Inflammatory macrophage treated with lipopolysaccharide for 4 hours (primary cell): ENCODE results near the gene TGM1.

ENCODE experiments used
- DNase-seq: peaks from one replicate; pipeline ENCODE4 v3.0.0-alpha.2; 2020

The TGM1 gene

DNA sequence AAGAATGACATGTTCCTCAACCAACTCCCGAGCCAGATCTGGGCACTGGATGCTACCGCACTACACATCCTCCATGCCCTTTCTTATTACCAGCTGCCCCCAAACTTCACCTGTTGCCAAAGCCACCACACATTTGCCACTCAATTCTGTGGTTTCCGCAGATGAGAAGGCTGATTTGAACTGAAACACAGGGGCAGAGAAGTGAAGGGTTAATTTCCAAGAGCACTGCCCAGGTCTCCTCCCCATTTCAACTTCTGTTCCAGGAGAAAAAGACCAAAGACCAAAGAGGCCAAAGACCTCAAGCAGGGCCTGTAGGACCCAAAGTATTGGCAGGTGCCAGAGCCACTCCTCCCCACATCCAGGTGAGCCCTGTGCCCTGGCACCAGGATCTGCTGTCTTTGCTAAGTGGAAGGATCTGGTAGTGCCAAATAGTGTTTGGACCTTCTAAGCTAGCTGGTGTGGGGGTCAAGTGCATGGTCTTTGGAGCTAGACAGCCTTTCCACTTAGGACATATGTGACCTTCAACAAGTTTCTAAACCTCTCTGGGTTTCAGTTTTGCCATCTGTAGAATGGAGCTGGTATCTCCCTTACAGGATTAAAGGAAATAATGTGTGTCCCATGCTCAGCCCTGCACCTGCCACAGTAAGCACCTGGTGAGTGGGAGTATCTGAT, 28.6 kb upstream of the TGM1 start:
- no peak for DNase-seq

DNA sequence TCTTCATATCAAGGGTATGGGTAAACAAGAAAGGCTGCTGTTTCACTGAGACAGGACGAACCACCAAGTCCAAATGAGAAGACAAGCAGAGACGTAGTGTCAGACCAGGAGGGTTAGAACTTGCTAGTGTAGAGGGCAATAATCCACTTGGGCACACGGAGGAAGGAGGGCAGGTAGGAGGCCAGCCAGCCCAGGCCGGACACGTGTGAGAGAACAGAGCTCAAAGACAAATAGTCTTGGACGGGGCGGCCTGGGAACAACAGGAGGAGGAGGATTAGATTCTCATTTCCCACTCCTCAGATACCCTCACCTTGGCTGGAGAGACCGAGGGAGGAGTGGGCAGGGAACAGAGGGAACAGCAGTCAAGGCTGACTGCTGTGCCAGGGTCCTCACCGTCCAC, 27.8 kb upstream of the TGM1 start:
- DNase-seq, result no peak

DNA sequence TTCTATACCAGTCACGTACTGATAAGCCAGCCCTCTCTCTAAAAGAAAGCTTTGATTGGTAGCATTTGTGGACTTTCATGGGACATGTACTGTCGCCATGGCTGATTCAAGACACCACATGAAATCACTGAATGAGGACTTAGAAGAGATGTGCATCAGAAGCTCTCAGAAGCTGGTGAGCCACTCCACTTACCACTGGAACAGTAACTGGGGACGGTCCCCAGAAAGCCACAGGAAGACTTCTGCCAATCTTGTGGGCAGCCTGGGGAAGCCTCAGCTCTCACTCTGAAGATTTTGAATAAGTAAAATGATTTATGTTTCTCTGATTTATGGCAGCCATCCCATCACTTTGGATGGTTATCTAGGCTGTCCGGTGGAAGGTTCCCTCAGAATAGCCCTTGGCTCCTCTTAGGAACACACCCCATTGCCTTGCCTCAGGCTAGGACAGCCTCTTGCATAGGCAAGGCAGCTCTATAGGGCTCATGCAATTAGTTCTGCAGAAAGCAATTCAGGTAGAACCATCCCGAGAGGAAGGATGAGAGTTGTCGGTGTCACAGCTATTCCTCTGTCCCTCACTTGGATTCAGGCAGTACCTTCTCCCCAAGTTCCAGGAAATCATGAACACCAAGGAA, 26.8 kb upstream of the TGM1 start:
- DNase-seq, result no peak

DNA sequence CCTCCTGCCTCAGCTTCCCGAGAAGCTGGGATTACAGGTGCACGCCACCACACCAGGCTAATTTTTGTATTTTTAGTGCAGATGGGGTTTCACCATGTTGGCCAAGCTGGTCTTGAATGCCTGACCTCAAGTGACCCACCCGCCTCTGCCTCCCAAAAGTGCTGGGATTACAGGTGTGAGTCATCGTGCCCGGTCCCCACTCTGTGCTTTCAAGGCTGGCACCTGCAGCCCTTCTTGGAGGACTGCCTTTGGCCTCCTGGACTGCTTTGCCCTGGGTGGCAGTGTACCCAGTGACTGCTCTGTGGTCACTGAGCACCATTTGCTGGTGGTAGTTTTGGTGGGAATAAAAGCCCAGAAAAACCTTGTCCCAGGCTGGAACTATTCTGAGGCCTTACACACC, 24.0 kb upstream of the TGM1 start:
- no peak for DNase-seq

DNA sequence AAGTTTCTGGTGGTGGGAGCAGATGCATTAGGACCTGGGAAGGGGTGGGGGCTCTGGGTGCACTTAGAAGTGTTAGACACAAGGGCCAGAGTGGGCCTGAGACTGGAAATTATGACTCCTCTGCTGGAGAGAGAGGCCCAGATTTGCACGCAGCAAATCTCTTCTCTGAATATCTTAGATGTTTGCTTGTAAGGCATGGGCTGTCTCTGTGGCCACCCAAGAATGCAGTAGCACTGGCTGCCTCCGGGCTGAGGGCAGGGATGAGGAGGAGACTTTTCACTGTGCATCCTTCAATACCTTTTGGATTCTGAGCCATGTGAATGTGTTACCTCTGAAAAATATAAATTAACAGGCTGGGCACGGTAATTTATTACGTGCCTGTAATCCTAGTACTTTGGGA, 22.4 kb upstream of the TGM1 start:
- no peak for DNase-seq

DNA sequence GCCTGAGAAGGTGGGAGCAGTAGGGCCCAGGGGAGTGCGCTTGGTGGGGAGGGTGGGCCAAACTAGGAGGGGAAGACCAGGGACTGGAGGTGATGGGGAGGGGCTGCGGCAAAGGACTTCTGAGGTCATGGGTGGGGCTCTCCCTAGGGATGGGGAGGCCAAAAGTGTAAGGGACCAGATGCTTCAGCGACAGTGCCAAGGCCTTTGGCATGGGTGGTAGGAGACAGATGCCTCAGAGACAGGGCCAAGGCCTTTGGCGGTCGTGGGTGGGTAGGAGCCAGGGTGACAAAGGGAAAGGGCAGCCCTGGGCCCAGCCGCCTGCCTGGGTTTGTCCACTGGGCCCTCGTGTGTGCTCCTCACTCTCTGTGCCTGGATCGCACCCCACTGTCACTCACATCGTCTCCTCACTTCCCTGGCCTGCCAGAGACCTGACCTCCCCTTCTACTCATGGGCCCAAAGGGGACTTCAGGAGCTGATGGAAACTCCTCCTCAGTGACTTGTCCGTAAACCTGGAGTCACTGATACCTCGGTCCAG, 21.6 kb upstream of the TGM1 start:
- no peak for DNase-seq

DNA sequence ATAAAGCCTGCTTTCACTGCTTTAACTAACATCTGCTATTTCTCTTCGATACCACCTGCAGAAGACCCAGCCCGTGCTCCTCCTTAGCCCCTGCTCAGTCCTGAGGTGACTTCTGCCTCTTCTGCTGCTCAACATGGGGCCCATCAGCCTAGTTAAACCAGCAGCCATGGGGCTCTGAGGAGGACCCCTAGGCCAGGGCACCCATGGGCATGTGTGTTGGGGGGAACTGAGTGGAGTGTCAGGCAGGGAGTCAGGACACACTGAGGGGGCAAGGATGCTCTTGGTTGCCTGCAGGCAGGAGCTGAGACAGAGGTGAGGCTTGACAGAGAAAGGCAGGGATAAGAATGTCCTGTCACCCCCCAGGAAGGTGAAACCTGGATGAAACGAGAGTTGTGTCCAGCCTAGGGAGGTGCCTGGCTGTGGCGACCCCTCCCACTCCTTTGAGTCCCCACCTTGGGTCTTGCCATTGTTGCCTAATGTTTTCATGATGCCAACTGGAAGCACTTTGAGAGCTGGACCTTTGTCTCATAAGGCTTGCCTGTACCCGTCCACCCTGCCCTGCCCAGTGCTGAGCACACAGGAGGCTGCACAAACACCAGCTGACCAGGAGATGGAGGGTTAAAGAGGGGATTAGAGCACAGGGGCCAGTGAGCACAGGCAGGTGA, 21.0 kb upstream of the TGM1 start:
- DNase-seq, result no peak

DNA sequence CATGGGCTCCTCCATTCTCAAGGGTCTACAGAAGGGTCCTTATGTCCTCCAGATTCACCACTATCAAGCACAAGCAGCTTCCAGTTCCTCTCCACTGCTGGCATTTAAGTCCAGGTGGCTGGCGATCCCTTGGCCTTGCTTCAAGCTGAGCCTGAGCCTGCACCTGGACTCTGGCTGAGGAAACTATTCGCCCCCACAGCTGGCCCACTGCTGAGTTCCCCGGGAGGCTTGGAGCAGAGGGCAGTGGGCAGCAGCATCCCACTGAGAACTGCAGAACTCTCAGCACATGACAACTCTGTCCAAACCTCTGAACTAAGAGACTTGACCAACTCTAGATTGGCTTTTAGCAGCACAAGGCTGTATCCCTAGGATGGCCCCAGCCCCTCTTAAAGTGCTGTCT, 19.8 kb upstream of the TGM1 start:
- DNase-seq, result no peak

DNA sequence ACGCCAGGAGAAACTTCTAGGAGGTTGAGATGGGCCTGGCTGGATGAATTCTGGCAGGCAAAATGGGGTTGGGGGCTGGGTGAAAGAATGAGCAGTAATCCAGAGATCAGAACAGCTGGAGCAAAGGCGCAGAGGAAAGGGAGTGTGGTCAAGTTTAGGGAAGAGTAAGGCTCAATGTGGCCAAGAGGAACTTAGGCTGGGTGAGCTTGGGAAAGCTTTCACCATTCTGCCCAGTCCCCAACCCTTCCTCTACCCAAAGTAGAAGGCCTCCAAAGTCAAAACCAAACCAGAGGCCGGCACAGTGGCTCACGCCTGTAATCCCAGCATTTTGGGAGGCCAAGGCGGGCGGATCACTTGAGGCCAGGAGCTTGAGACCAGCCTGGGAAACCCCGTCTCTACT, 18.7 kb upstream of the TGM1 start:
- DNase-seq, result peak; percentile 45

DNA sequence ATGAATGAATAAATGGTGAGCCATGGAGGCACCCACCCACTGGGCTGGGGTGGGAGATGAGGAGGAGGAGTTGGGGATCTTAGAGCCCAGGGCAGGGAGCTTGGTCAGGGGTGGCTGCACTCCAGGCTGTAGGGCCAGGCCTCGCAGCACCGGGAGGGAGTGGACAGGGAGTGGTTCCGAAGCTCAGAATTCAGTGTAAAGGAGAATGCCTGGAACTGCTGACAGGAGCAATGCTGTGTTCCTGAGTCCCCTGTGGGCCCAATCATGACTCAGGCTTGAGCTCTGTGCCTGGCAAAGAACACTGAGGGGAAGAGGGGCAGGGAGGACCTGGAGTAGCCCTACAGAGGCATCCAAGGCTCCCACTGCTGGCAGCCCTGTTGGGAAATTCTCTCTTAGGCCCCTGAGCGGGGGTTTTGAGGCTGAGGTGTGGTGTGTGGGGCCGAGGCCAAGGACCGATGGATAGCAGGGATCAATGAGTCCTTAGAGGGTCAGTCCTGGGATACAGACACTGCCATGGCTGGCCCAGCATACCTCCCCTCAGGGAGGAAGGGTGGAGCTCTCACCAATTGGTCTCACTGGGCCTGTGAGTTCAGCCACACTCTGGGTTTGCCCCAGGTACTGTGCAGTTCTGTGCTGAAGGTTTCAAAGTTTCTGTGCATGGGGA, 18.0 kb upstream of the TGM1 start:
- no peak for DNase-seq

DNA sequence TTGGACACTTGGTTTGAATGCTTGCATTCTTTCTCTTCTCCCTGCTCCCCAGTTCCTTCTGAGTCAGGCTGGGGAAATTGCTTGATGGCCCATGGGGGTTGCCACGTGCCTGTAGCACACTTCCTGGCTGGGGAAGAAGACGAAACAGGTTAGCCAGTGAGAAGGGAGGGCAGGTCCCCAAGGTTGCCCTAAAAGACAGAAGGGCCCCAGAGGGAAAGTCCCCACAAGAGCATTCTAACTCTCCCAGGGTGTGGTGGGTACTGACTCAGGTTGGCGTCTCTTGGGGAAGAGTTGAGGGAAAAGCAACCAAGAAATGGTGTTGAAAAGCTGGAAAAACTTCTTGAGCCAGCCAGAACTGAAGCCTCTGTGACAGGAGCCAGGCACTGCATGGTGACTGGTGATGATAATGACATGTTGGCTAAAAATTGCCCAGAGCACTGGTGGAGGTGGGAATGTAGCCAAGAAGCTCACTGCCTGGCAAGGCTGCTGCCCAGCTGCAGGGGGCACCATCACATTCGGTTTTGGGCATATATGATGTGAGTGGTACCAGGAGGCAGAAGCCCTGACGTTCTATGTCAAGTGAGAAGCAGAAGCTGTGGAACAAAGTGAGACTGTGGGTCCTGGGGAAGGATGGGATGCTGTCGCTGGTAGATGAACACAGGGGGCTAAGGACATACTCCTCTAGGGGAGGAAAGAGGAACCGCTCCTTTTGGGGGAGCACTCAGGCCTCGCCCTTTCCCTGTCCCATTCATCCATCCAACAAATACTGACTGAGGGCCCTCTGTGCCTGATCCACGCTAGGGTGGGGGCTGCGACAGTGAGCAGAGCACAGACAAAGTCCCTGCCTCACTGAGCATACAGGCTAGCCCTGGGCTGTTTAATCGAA, 16.6 kb upstream of the TGM1 start:
- DNase-seq, result peak; percentile 83

DNA sequence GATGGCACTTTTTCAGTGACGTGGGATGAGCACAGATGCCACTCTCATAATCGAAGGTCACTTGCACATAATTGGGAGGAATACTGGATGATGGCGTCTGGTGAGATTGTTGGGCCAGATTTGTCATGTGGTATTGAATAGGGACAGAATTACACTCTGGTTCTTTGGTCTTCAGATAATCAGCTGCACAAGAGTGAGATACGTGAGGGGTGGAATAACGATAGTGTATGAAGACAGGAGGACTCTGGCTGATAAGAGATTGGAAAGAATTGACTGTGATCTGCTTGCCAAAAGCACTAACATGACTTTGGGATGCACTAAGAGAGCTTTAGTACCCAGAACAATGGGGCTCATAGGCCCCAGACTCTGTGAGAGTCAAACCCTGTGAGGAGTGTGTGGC, 15.4 kb upstream of the TGM1 start:
- DNase-seq, result no peak

DNA sequence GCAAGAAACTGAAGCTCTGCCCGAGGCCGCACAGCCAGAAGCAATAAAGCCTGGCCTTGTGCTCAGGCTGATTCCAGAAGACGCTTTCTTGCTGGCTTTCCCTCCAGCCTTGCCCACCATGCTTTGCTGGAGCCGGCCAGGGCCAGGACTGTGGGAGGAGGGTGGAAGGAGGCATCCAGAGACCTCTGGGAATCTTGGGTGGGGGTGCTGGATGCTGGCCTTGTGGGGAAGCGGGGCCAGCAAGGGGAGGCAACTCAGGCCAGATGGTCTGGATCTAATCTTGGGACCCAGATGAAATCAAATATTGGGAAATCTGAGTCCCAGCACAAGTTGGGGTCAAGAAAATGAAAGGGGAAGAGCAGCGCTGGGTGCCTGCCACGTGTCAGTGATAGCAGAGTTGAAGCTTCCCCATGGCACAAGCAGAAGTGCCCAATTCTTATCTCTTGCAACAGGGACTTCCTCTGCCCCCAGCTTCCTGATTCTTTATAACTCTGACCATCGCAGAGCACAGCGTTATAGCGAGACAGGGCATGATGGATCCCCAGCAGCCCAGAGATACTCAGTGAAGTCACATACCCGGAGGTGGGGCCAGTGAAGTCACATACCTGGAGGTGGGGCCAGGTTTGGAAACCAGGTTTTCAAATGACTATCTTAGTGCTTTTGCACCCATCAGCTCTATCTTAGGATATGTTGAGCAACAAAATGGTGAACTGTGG, 14.8 kb upstream of the TGM1 start:
- DNase-seq, result peak; percentile 92

DNA sequence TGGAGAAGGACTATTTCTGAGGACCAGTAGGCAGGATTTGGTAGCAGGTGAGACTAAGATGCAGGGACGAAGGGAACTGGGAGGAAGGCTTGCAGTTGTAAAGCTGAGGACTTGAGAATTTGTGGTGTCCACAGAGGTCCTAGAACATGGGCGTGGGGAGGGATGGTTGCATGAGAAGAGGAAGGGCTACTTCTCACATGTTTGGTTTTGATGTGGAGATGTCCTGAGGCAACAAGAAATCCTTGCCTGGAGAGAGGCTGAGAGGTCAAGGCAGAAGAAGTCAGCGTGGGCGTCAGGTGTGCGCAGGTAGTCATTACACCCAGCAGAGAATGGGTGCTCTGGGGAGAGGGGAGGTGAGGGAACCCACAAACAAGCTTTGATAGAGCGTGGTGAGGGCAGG, 14.1 kb upstream of the TGM1 start:
- DNase-seq, result peak; percentile 64

DNA sequence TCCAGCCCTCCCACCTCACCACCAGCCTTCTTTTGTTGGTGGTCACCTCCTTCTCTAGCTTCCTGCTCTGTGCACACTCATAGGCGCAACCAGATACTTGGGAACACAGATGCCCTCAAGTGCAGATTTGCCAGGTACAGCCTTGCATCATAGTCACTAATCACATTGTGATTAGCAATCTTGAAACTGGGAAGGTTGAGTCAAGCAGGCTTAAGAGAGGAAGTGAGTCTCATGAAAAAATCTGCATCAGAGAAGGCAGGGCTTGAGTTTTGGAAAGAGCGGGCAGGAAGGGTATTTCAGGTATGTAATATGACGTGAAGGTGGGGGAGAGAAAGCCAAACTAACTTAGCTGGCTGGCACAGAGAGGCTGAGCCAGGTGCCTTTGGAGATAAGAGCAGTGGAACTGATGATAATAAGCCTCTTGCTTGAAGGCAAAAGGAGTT, 11.1 kb upstream of the TGM1 start:
- peak; percentile 94 for DNase-seq

DNA sequence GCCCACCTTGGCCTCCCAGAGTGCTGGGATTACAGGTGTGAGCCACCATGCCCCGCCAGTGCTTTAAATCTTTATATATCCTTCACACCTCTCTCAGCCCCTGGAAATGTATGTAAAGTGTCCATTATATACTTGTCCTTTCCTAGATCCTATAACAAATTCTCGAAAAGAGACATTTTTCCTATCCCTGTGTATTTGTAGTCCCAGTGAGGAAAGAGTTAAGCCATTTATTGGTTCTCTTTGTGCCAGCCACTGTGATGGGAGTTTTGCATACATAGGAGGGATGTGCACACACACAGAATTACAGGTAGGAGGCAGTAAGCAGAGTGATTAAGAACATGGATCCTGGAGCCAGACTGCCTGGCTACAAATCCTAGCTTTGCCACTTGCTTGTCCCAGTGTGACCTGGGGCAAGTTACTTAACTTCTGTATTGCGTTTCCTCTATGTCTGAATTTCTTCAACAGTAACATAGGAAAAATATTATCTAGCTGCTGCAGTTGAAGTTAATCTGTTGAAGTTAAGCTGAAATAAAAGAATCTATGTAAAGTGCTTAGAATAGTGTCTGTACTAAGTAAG, 10.5 kb upstream of the TGM1 start:
- peak; percentile 66 for DNase-seq

DNA sequence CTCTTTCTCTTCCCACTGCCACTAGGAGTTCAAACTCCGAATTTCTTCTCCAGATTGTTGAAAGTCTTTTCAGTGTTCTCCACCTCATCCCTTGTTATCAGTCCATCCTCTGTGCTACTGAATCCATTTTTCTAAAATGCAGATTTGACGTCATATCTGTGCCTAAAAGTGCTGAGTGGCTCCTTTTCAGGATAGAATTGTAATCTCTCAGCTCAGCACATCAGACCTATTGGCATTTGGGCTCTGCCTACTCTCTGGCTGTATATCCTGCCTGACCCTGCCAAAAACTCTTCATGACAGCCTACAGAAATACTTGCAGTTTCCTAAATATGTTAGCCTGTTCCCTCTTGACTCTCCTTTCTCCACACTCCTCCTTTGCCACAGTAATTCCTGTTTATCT, 9.5 kb upstream of the TGM1 start:
- peak; percentile 19 for DNase-seq

DNA sequence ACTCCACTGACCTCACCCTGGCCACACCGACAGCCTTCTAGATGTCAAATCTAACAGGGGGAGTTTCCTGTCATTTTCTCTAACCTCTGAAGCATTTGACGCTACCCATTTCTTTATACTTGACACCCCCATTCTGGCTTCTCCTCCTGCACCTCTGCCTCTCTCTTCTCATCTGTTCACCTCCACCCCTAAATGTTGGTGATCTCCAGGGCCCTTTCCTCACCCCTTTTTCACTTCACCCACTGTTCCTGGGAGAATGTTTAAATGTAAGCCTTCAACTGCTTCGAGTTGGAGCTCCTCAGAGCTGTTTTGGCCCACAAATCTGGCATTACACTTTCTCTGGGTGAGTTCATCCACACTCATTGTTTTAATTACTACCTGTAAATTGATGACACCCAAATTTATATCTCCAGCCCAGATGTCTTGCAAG, 8.9 kb upstream of the TGM1 start:
- no peak for DNase-seq

DNA sequence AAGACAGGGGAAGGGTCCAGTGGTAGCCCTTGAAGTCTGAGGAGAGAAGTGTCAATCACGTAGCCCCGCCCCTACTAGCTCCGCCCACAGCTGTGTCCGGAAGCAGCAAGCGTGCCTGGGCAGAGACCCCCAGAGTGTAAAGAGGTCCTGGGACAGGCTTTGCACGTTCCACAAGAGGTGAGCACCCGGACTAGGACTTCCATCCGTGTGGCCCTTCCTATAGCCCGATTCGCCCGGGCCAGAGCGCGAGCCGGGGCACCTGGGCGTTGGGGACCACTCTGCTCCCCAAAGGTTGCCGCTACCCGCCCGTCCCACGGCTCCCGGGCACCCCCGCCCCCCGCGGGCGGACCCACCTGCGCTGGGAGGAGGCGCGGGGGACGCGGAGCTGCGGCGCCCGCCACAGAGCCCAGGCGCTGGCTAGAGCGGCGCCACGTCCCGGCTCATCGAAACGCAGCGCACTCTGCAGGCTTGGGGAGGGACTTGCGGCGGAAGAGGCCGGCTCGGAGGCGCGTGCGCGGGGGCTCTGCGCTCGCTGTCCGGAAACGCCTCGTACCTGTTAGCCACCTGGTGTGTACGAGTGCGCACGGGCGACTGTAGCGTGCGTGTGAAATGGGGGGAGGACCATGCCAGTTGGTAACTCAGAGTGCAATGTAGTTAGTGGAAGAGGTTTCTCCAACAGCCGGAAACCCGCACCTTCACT, 8.3 kb upstream of the TGM1 start, which contains the start of gene RABGGTA:
RABGGTA (minus strand) TSS at position 464 of the 700 bp plus-strand sequence. CDS start 482 bp downstream, outside the sequence.
- peak; percentile 85 for DNase-seq

DNA sequence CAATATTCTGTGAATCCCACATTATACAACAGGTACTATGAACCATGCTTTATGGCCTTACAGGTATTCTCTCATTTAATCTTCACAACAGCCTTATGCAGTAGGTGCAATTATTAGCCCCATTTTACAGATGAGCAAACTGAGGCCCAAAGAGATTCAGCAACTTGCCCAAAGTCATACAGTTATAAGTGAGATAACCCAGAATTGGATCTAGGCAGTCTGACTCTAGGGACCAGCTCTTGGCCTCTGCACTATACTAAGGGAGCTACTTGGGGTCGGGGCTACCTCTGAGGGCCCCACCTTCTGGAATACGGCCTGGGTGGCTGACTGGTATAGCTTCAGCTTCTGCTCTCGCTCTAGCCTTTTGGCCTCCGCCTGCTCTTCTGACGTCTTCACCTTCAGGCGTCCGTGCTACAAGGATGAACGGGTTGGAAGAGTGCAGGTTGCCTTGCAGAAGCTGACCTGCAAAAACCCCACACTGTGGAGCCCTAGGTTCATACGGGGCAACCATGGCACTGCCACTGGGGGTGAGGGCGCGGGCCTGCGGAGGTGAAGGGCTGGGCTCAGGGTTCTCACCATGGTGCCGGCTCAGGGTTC, 7.7 kb upstream of the TGM1 start:
- no peak for DNase-seq
